Measurements from ENCODE around the gene PXMP4.
A peak's percentile ranks its signal among the peaks of the same experiment; 100 is the strongest.
"Not testable (repeated sequence)": the region's sequence is repeated elsewhere in the genome, so short reads cannot be mapped to it uniquely, and the experiment has no call there.

Gene PXMP4

DNA sequence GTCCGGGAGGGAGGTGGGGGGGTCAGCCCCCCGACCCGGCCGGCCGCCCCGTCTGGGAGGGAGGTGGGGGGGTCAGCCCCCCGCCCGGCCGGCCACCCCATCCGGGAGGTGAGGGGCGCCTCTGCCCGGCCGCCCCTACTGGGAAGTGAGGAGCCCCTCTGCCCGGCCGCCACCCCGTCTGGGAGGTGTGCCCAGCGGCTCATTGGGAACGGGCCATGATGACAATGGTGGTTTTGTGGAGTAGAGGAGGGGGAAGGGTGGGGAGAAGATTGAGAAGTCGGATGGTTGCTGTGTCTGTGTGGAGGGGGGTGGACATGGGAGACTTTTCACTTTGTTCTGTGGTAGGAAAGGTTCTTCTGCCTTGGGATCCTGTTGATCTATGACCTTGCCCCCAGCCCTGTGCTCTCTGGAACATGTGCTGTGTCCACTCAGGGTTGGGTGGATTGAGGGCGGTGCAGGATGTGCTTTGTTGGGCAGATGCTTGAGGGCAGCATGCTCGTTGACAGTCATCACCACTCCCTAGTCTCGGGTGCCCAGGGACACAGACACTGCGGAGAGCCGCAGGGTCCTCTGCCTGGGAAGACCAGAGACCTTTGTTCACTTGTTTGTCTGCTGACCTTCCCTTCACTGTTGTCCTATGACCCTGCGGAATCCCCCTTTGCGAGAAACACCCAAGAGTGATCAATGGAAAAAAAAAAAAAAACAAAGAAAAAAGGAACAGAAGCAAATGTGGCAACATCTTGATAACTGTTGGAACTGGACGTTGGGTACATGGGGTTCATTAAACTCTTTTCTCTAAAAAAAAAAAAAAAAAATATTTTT, 18.3 kb downstream of the PXMP4 start:
- DNase-seq, result no peak

DNA sequence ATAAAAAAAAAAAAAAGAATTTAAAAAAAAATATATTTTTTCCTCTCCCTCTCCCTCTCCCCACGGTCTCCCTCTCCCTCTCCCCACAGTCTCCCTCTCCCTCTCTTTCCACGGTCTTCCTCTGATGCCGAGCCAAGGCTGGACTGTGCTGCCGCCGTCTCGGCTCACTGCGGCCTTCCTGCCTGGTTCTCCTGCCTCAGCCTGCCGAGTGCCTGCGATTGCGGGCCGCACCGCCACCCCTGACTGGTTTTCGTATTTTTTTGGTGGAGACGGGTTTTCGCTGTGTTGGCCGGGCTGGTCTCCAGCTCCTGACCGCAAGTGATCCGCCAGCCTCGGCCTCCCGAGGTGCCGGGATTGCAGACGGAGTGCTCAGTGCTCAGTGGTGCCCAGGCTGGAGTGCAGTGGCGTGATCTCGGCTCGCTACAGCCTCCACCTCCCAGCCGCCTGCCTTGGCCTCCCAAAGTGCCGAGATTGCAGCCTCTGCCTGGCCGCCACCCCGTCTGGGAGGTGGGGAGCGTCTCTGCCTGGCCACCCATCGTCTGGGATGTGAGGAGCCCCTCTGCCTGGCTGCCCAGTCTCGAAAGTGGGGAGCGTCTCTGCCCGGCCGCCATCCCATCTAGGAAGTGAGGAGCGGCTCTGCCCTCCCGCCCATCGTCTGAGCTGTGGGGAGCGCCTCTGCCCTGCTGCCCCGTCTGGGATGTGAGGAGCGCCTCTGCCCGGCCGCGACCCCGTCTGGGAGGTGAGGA, 19.2 kb downstream of the PXMP4 start:
- DNase-seq, result not testable (repeated sequence)

GRCh38 chr20:33698966-33699365, 21.1 kb downstream of the PXMP4 start:
- DNase-seq, result not testable (repeated sequence)

- DNase-seq, result no peak
Observed at GRCh38 chr20:33697129-33697528, 23.0 kb downstream of the PXMP4 start.

GRCh38 chr20:33696448-33696847, 23.7 kb downstream of the PXMP4 start:
- DNase-seq, result no peak

DNA sequence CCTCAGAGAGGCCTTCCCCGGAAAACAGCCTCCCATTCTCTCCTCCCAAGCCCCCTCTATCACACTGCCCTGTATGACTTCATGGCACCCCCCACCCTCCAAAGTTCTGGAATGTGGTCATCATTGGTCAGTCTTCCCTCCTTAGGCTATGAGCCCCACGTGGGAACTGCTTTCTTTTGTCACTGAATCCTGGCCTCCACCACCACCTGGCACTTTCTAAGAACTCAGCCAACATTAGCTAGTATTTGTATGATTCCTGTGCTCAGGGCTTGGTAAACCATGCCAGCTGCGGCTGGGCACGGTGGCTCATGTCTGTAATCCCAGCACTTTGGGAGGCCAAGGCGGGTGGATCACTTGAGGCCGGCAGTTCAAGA, 25.5 kb downstream of the PXMP4 start:
- DNase-seq, result no peak

GRCh38 chr20:33693741-33694638, 26.1 kb downstream of the PXMP4 start:
- DNase-seq, result no peak

DNA sequence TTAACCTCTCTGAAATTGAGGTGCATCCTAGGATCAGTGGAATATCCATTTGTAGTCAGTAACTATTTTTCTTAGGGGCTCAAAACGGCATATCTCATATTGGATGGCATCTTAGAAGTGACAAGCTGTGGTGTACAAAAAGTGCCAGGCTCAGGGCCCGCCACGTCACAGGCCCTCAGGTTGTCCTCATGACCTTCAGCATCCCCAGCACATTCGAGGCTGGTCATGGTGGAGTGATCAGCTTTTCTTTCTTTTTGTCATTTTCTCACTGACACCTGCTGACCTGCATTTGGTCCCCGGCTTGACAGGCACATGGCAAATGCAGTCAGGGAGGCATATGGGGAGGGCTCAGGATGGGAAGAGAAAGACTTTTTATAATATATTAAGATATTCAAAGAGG, 26.8 kb downstream of the PXMP4 start:
- no peak for DNase-seq

DNA sequence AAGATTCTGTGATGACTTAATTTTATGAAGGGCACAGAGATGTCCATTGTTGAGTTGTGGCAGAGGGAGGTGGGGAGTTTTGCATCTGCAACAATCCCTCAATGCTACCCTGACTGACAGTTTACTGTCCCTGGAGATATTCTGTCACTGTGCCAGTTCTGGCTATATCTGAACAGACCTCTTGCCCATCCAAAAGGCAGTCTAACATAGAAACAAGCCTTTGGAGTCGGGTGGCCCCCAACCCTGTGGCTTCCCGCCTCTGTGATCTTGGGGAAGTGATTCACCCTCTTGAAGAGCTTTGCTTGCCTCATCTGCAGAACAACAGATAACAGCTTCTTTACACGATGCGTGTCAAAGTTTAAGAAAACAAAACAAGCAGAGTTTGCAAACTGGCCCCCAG, 30.1 kb downstream of the PXMP4 start:
- no peak for DNase-seq

GRCh38 chr20:33689493-33689892, 30.6 kb downstream of the PXMP4 start:
- DNase-seq, result no peak

GRCh38 chr20:33688938-33689424, 31.1 kb downstream of the PXMP4 start:
- no peak for DNase-seq

GRCh38 chr20:33687993-33688937, 31.8 kb downstream of the PXMP4 start:
- DNase-seq, result no peak

DNA sequence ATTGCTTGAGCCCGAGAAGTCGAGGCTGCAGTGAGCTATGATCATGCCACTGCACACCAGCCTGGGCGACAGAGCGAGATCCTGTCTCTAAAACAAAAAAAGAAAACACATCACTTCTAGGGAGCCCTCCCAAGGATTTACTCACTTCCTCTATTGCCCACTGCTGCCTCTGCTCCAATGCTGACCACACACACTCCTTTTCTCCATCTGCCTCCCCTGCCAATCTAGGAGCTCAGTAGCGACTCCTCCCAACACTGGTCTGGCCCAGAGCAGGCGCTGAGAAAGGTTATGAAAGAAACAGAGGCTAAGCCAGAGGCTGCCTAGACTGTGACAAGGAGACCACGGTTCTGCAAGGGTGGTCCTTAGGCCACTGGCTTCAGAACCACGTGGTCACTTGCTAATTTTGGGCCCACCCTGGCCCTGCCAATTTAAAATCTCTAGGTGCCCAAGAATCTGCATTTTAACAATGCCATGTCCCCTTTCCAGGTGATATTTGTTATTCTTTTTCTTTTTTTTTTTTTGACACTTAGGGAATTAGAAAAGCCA, 32.7 kb downstream of the PXMP4 start:
- DNase-seq, result no peak

- no peak for DNase-seq
Observed at GRCh38 chr20:33686984-33687366, 33.1 kb downstream of the PXMP4 start.

DNA sequence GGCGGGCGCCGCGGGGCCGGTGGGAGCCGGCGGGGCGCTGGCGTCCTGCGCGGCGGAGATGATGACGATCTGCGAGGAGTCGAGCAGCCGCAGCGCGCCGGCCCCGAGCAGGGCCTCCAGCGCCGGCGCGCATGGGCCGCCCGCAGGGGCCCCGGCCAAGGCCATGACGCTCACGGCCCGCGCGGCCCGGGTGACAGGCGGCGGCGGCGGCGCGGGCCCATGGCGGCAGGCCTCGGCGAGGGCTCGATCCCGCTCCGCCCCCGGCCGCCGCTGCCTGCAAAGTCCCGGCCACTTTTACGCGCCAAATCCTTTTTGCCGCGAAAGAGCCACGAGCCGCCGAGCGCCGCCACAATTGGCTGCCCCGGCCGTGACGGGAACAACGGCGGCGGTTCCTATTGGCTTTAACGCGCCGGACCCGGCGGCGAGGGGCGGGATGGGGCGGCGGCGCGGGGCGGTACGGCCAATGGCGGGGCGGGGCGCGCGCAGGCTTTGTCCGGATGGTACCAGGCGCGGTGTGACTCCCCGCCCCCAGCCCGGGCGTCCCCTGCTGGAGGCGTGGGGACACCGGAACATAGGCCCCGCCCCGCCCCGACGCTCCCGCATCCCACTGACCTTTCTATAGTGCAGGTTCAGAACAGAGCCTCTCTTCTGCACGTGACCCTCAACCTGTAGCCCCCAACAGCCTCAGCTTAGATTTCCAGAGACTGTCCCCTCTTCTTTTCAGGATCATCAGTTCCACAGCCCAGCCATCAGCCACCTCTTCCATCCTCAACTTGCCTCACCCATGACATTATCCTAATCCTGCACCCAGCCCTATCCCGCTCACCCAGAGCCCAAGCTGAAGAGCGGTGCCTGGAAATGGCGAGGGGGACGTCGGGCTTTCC, 33.8 kb downstream of the PXMP4 start, which contains the start of gene E2F1:
Gene E2F1 (minus strand): TSS at position 286 of the 884 bp plus-strand sequence. CDS start 121 bp downstream, at position 165.
- peak; percentile 90 for DNase-seq

GRCh38 chr20:33685328-33686099, 34.6 kb downstream of the PXMP4 start:
- DNase-seq, result no peak

- no peak for DNase-seq
Observed at GRCh38 chr20:33684533-33685327, 35.4 kb downstream of the PXMP4 start.

DNA sequence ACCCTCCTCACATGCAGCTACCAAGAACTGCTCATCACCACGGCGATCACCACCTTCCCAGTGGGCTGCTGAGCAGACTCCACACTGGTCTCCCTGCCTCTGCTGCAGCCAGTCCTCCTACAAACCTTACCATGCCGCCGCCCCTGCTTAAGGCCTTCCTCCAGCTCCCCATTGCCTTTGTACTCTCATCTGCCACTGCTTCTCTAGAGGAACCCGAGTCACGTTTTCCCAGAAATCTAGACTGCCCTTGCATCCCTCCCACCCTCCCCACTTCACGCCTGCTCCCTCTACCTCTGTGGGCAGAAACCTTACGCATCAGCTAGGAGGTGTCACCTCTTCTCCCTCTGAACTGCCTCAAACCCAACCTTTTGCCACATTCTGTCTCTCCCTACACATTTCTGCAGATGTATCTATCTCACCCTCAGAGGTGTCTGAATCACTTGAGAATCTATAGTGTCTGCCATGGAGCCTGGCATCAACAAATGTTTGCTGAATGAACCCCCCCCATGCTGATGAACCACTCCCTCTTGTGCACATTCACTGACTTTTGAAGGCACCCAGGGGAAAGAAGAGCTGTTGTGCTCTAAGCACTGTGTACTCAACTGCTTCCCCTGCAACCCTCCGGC, 38.3 kb downstream of the PXMP4 start:
- DNase-seq, result no peak
